GM23338 (cell line): Measurements from ENCODE around the gene PALM. TPM values are rescaled to one million over a fixed set of nuclear protein-coding genes. Genes with fewer than 3 reads are reported as not detected.

Experiments
- ATAC-seq: fragments of 200-7000 bp; cut with Tn5 transposase; 3 replicates; pipeline ENCODE4 v1.9.1; 2020
- DNase-seq: peaks from one replicate; pipeline ENCODE4 v3.0.0-alpha.2; 2015; ENCODE audit warnings: low spot score
- H2AFZ ChIP-seq: fragments of 200-600 bp; sonication (generic); 2 replicates; pipeline ENCODE4 v1.8.0; 2016; ENCODE audit warnings: antibody characterized with exemption, mild to moderate bottlenecking, moderate library complexity
- H3F3A ChIP-seq: fragments of 200-600 bp; sonication (generic); replicated peaks from 2 replicates; pipeline ENCODE4 v1.8.0; 2017; ENCODE audit warnings: antibody characterized with exemption, mixed run types, low read depth
- H3K27ac ChIP-seq: fragments of 200-600 bp; sonication (generic); 2 replicates; pipeline ENCODE4 v1.6.1; 2016; ENCODE audit warnings: low read depth
- H3K27me3 ChIP-seq: fragments of 200-600 bp; sonication (generic); 2 replicates; pipeline ENCODE4 v1.8.0; 2016; ENCODE audit warnings: mild to moderate bottlenecking, mixed run types, moderate library complexity; ENCODE audit not compliant: insufficient read depth
- H3K36me3 ChIP-seq: fragments of 200-600 bp; sonication (generic); 2 replicates; pipeline ENCODE4 v1.8.0; 2016; ENCODE audit warnings: mild to moderate bottlenecking; ENCODE audit not compliant: insufficient read depth
- H3K4me1 ChIP-seq: fragments of 200-600 bp; sonication (generic); 2 replicates; pipeline ENCODE4 v1.8.0; 2016; ENCODE audit warnings: mild to moderate bottlenecking, moderate library complexity; ENCODE audit not compliant: insufficient read depth
- H3K4me2 ChIP-seq: fragments of 200-600 bp; sonication (generic); 2 replicates; pipeline ENCODE4 v1.7.1; 2017; ENCODE audit warnings: mixed run types
- H3K4me3 ChIP-seq: fragments of 200-600 bp; sonication (generic); 2 replicates; pipeline ENCODE4 v1.6.1; 2016; ENCODE audit warnings: mixed run types
- H3K79me2 ChIP-seq: fragments of 200-600 bp; sonication (generic); replicated peaks from 2 replicates; pipeline ENCODE4 v1.8.0; 2017; ENCODE audit warnings: mild to moderate bottlenecking; ENCODE audit not compliant: insufficient read depth
- H3K9me2 ChIP-seq: fragments of 200-600 bp; sonication (generic); 2 replicates; pipeline ENCODE4 v1.8.0; 2017; ENCODE audit not compliant: insufficient read depth
- H4K20me1 ChIP-seq: fragments of 200-600 bp; sonication (generic); replicated peaks from 2 replicates; pipeline ENCODE4 v1.8.0; 2017; ENCODE audit warnings: mild to moderate bottlenecking; ENCODE audit not compliant: insufficient read depth
- H3K27ac Mint-ChIP-seq: 2 replicates; pipeline ENCODE4 v1.8.0; 2020; ENCODE audit warnings: inconsistent platforms, mild to moderate bottlenecking, moderate library complexity, mixed read lengths
- H3K27me3 Mint-ChIP-seq: 3 replicates; pipeline ENCODE4 v1.8.0; 2022; ENCODE audit warnings: low read depth, mild to moderate bottlenecking, moderate library complexity, mixed read lengths, inconsistent platforms; ENCODE audit not compliant: insufficient read depth, poor library complexity
- H3K36me3 Mint-ChIP-seq: 3 replicates; pipeline ENCODE4 v1.8.0; 2021; ENCODE audit warnings: low read depth, mild to moderate bottlenecking, inconsistent platforms, moderate library complexity, mixed read lengths
- H3K4me1 Mint-ChIP-seq: 3 replicates; pipeline ENCODE4 v1.8.0; 2020; ENCODE audit warnings: mild to moderate bottlenecking, inconsistent platforms, mixed read lengths
- H3K4me3 Mint-ChIP-seq: 3 replicates; pipeline ENCODE4 v1.8.0; 2021; ENCODE audit warnings: moderate library complexity, mild to moderate bottlenecking, inconsistent platforms, mixed read lengths
- H3K9me3 Mint-ChIP-seq: 3 replicates; pipeline ENCODE4 v1.8.0; 2020; ENCODE audit warnings: moderate library complexity, mild to moderate bottlenecking, inconsistent platforms, mixed read lengths
- CREB1 ChIP-seq: fragments of 250-450 bp; sonication (Bioruptor Pico); IDR thresholded peaks from 2 replicates; pipeline ENCODE4 v1.5.0; 2020; ENCODE audit warnings: low read depth, mild to moderate bottlenecking, moderate library complexity
- ETS1 ChIP-seq: IDR thresholded peaks from 2 replicates; pipeline ENCODE4 v1.6.1; 2016; ENCODE audit warnings: antibody characterized with exemption
- EZH2 ChIP-seq: fragments of 200-600 bp; sonication (generic); IDR thresholded peaks from one replicate; pipeline ENCODE4 v1.8.0; 2017; ENCODE audit warnings: antibody characterized with exemption, mild to moderate bottlenecking, low read depth; ENCODE audit not compliant: unreplicated experiment
- EZH2phosphoT487 ChIP-seq: fragments of 200-600 bp; sonication (generic); IDR thresholded peaks from one replicate; pipeline ENCODE4 v1.8.1; 2018; ENCODE audit warnings: antibody characterized with exemption; ENCODE audit not compliant: unreplicated experiment
- JUNB ChIP-seq: IDR thresholded peaks from one replicate; pipeline ENCODE4 v1.6.1; 2016; ENCODE audit warnings: antibody characterized with exemption; ENCODE audit not compliant: unreplicated experiment
- POLR2AphosphoS5 ChIP-seq: IDR thresholded peaks from 2 replicates; pipeline ENCODE4 v1.6.1; 2016; ENCODE audit warnings: antibody characterized with exemption, low read depth
- STAT1 ChIP-seq: IDR thresholded peaks from one replicate; pipeline ENCODE4 v1.6.1; 2016; ENCODE audit warnings: antibody characterized with exemption; ENCODE audit not compliant: unreplicated experiment
- ZNF462 ChIP-seq: fragments of 250-450 bp; sonication (Bioruptor Pico); IDR thresholded peaks from 2 replicates; pipeline ENCODE4 v1.5.0; 2020; ENCODE audit warnings: mild to moderate bottlenecking, moderate library complexity
- polyA plus RNA-seq: library from polyadenylated mRNA; unstranded; fragments of >200 nt; fragmentation: Nextera tagmentation; extraction: Ambion mirVana; gene quantifications from 2 replicates; pipeline ENCODE4 v1.2.1, GENCODE V29; 2016
- total RNA-seq: library from RNA; depleted of rRNA; stranded (reverse); fragments of >200 nt; shearing (Covaris generic); gene quantifications from 2 replicates; pipeline ENCODE4 v1.2.3, GENCODE V29; 2014

Gene PALM
- total and polyA plus RNA-seq, 2 experiments from 2014 or later: 3.8 to 26.1 TPM

- no peak for TF ChIP-seq ZNF462 (CRISPR knock-in tag)
- no peak for TF ChIP-seq EZH2
- TF ChIP-seq STAT1: no peak
These were observed 73.1 kb downstream of the PALM start (continued) for GRCh38 chr19:781800-782184.

DNA sequence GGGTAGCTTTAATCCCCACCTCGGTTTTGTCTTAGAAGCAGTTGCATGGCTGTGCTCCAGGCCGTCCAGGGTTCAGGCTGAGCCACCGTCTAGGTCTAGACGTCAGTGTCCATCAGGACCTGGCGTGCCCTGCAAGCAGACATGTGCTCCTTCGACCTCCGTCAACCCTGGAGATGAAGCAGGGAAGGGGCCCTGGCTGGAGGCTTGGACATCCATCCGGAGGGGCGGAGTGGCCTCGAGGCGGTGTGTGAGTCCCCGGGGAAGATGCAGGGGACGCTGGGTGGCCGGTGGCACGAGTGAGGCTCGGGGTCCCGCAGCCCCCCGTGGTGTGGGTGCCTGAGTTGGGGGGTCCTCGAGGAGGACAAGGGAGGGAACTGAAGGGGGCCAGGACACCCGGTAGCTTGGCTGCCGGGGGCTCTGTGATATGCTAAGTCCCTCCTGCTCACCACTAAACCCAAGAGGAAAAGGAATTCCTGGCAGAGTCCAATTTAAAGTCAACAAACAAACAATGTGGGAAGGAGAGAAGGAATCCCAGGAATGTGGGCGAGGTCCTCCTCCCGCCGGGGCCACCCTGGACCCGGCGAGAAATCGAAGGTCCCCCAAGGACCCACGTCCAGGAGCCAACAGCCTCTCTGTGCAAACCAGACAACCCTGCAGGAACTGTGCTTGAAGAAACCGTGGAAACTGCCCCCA is 73.6 kb downstream of the PALM start:
- H3K27me3 Mint-ChIP-seq: peaks cover 14% of the 10 kb centered on the region
- H3K27ac ChIP-seq: peak overlapping the region; percentile 94
- TF ChIP-seq ZNF462 (CRISPR knock-in tag): peak; percentile 55; the same call in 1 of the 2 replicates
- TF ChIP-seq ETS1: no peak
- TF ChIP-seq JUNB: no peak
- no peak for TF ChIP-seq EZH2
- TF ChIP-seq EZH2phosphoT487: no peak
- no peak for TF ChIP-seq CREB1 (CRISPR knock-in tag)
- no peak for TF ChIP-seq POLR2AphosphoS5

More for the DNA sequence above, 73.6 kb downstream of the PALM start:
- Histone ChIP-seq H3K4me1 (peaks cover 27% of the 10 kb centered on the region), H3K36me3 (no peaks in the 10 kb centered on the region), H3K9me2 (no peaks in the 10 kb centered on the region), H3F3A (peaks cover 22% of the 10 kb centered on the region; the same call in 1 of the 2 replicates), H3K79me2 (peaks cover 25% of the 10 kb centered on the region), H3K27me3 (no peaks in the 10 kb centered on the region), H3K4me3 (peak overlapping the region; percentile 52), H4K20me1 (no peaks in the 10 kb centered on the region), H2AFZ (no peak overlapping the region), H3K4me2 (peak overlapping the region; percentile 78)
- Mint-ChIP-seq H3K4me3 (peak overlapping the region; percentile 58), H3K36me3 (no peaks in the 10 kb centered on the region), H3K27ac (peak overlapping the region; percentile 94), H3K4me1 (peaks cover 20% of the 10 kb centered on the region), H3K9me3 (no peaks in the 10 kb centered on the region)
- peak; percentile 94 for DNase-seq
- ATAC-seq: peak; percentile 92
